ENCODE measurements around the gene OR10H3. TPM values are rescaled to one million over a fixed set of nuclear protein-coding genes. Genes with fewer than 3 reads are reported as not detected.

Gene OR10H3
- total RNA-seq, 1 donor = not detected

Other genes starting within 250 kb of the OR10H3 start
- 0.21 TPM for gene CYP4F22, start 229.5 kb upstream of the OR10H3 start, total RNA-seq
- gene CYP4F8, start 122.8 kb upstream of the OR10H3 start, total RNA-seq = under 0.01 TPM
- gene CYP4F3, start 97.1 kb upstream of the OR10H3 start, total RNA-seq = 0.52 TPM
- 0.42 TPM for gene CYP4F12, start 64.9 kb upstream of the OR10H3 start, total RNA-seq
- gene OR10H2, start 10.0 kb upstream of the OR10H3 start, total RNA-seq = not detected
- gene OR10H5, start 49.7 kb downstream of the OR10H3 start, total RNA-seq = under 0.01 TPM
- not detected for gene OR10H1, start 77.7 kb downstream of the OR10H3 start, total RNA-seq
- not detected for gene CYP4F2, start 160.1 kb downstream of the OR10H3 start, total RNA-seq
- gene CYP4F11, start 196.5 kb downstream of the OR10H3 start, total RNA-seq = not detected
- not detected for gene OR10H4, start 211.0 kb downstream of the OR10H3 start, total RNA-seq